Activated CD8-positive, alpha-beta T cell treated with anti-CD3 and anti-CD28 coated beads for 36 hours (primary cell): ENCODE data around the gene LSS. TPM values are rescaled to one million over a fixed set of nuclear protein-coding genes. Genes with fewer than 3 reads are reported as not detected.

ENCODE experiments used
- ATAC-seq: fragments of 200-7000 bp; cut with Tn5 transposase; one replicate; pipeline ENCODE4 v1.10.0; 2021; ENCODE audit warnings: mild to moderate bottlenecking, moderate library complexity
- CTCF ChIA-PET: fragments of 350-600 bp; sonication (Branson Sonifier 250); formaldehyde crosslinking; loops from one replicate; lab custom pipeline; 2021; ENCODE audit warnings: antibody characterized with exemption; lab: Charles Lee
- POLR2A ChIA-PET: fragments of 350-600 bp; sonication (Branson Sonifier 250); formaldehyde crosslinking; loops from one replicate; lab custom pipeline; 2021; ENCODE audit warnings: antibody characterized with exemption; lab: Charles Lee
- DNase-seq: peaks from one replicate; pipeline ENCODE4 v3.0.0-alpha.2; 2020
- H3K27ac Mint-ChIP-seq: one replicate; pipeline ENCODE4 v1.8.0; 2021; ENCODE audit warnings: mild to moderate bottlenecking, mixed read lengths
- H3K27me3 Mint-ChIP-seq: one replicate; pipeline ENCODE4 v1.8.0; 2021; ENCODE audit warnings: mixed read lengths
- H3K36me3 Mint-ChIP-seq: one replicate; pipeline ENCODE4 v1.8.0; 2021; ENCODE audit warnings: low read depth, mixed read lengths
- H3K4me1 Mint-ChIP-seq: one replicate; pipeline ENCODE4 v1.8.0; 2021; ENCODE audit warnings: low read depth, mixed read lengths
- H3K4me3 Mint-ChIP-seq: one replicate; pipeline ENCODE4 v1.8.0; 2021; ENCODE audit warnings: mild to moderate bottlenecking, moderate library complexity, mixed read lengths
- H3K9me3 Mint-ChIP-seq: one replicate; pipeline ENCODE4 v1.8.0; 2021; ENCODE audit warnings: mixed read lengths
- CTCF ChIP-seq: fragments of 200-600 bp; IDR thresholded peaks from one replicate; pipeline ENCODE4 v1.8.0; 2022; ENCODE audit warnings: antibody characterized with exemption, mild to moderate bottlenecking
- intact Hi-C: fragments of 100-400 bp; cut with micrococcal nuclease; formaldehyde crosslinking; loops from one replicate; pipeline ENCODE4 v1.10.0; 2022
- total RNA-seq, 2 experiments: library from RNA; stranded (reverse); gene quantifications; one replicate each; pipeline ENCODE4 v1.2.3, GENCODE V29; 2021

Gene LSS
- total RNA-seq, 2 experiments from 2014 or later = 20.3 to 20.4 TPM

GRCh38 chr21:46219591-46220239 lies 8.9 kb downstream of the LSS start:
- POLR2A ChIA-PET = interaction anchor here (1.5 kb wide), 1 partner anchor 9 kb away, joined by 3 read pairs; the partner anchor contains the start of gene LSS
- Mint-ChIP-seq H3K4me3 (no peak overlapping the region), H3K27ac (no peak overlapping the region), H3K36me3 (no peaks in the 10 kb centered on the region), H3K4me1 (no peaks in the 10 kb centered on the region), H3K27me3 (no peaks in the 10 kb centered on the region), H3K9me3 (no peaks in the 10 kb centered on the region)
- no peak for TF ChIP-seq CTCF
- ATAC-seq (no peak), DNase-seq (no peak)
- CTCF ChIA-PET = no interaction called here
- intact Hi-C loops = no loop called here

GRCh38 chr21:46218906-46219590 lies 9.5 kb downstream of the LSS start:
- no peak overlapping the region for H3K4me3 Mint-ChIP-seq
- no peak overlapping the region for H3K27ac Mint-ChIP-seq
- ATAC-seq (no peak), DNase-seq (no peak)
- no peaks in the 10 kb centered on the region for H3K4me1 Mint-ChIP-seq
- H3K36me3 Mint-ChIP-seq = no peaks in the 10 kb centered on the region
- no peaks in the 10 kb centered on the region for H3K9me3 Mint-ChIP-seq
- no peaks in the 10 kb centered on the region for H3K27me3 Mint-ChIP-seq
- ChIA-PET POLR2A (interaction anchor here (1.5 kb wide), 1 partner anchor 10 kb away, joined by 3 read pairs; the partner anchor contains the start of gene LSS), CTCF (no interaction called here)
- intact Hi-C loops = no loop called here
- TF ChIP-seq CTCF = no peak

GRCh38 chr21:46217511-46218196 lies 10.9 kb downstream of the LSS start:
- H3K27me3 Mint-ChIP-seq = no peaks in the 10 kb centered on the region
- H3K36me3 Mint-ChIP-seq = no peaks in the 10 kb centered on the region
- DNase-seq (no peak), ATAC-seq (no peak)
- ChIA-PET CTCF (no interaction called here), POLR2A (no interaction called here)
- no peak for TF ChIP-seq CTCF
- intact Hi-C loops = no loop called here
- no peaks in the 10 kb centered on the region for H3K4me1 Mint-ChIP-seq
- H3K9me3 Mint-ChIP-seq = no peaks in the 10 kb centered on the region
- no peak overlapping the region for H3K4me3 Mint-ChIP-seq
- no peak overlapping the region for H3K27ac Mint-ChIP-seq

GRCh38 chr21:46216132-46216747 lies 12.3 kb downstream of the LSS start:
- no peaks in the 10 kb centered on the region for H3K27me3 Mint-ChIP-seq
- no peak for ATAC-seq
- ChIA-PET POLR2A (interaction anchor here (1.0 kb wide), 1 partner anchor 13 kb away, joined by 3 read pairs; no protein-coding TSS in a partner anchor), CTCF (interaction anchor here (0.7 to 1.8 kb wide), 2 partner anchors 63 to 243 kb away, joined by 3 to 4 read pairs; no protein-coding TSS in a partner anchor)
- no peak overlapping the region for H3K4me3 Mint-ChIP-seq
- H3K36me3 Mint-ChIP-seq = no peaks in the 10 kb centered on the region
- H3K27ac Mint-ChIP-seq = no peak overlapping the region
- H3K4me1 Mint-ChIP-seq = no peaks in the 10 kb centered on the region
- no peak for DNase-seq
- no peaks in the 10 kb centered on the region for H3K9me3 Mint-ChIP-seq
- intact Hi-C loops = no loop called here
- no peak for TF ChIP-seq CTCF
